NCI-H2227 (cell line): ENCODE measurements around the gene CMTM2.

Experiments
- DNase-seq: peaks from one replicate; lab custom pipeline; 2025; ENCODE audit not compliant: unreplicated experiment; lab: John Stamatoyannopoulos, UW

Gene CMTM2

DNA sequence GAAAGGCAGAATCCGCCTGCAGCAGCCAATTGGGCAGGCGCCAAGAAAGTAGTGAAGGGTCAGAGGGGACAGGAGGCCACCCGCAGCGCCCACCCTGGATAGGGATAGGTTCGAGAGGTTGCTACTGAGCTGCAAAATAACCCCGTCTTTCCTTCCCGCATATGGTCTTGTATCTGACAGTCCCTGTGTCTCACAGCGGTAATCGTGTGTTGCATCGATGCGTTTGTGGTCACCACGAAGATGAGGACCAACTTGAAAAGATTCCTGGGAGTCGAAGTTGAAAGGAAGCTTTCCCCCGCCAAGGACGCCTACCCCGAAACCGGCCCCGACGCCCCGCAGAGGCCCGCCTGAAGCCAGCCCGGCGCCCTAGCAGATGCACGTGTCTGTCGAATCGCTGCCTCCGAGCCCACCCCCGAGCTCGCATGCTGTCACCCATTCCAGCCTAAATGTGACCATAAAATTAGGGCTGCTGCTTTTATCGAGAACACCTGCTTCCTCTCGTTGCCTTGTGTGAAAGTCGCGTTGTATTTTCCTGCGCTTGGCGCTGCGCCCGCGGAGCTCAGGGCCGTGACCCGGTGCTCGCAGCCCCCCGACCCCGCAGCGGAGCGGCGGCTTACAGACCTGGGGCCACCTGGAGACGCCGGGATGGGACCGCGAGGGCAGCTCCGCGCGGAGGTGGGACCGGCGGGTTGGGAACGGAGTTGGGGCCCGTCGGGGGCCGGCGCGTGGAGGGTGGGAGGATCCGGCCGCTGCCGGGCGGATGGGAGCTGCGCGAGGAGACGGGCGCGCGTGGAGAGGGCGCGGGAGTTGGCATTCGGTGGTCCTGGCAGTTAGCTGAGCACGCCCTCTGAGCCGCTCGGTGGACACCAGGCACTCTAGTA lies at the start of gene CMTM2:
Gene CMTM2, plus strand, starts transcription at position 813 of the 881 bp plus-strand sequence. CDS start 145 bp downstream, outside the sequence.
- peak; percentile 9 for DNase-seq

DNA sequence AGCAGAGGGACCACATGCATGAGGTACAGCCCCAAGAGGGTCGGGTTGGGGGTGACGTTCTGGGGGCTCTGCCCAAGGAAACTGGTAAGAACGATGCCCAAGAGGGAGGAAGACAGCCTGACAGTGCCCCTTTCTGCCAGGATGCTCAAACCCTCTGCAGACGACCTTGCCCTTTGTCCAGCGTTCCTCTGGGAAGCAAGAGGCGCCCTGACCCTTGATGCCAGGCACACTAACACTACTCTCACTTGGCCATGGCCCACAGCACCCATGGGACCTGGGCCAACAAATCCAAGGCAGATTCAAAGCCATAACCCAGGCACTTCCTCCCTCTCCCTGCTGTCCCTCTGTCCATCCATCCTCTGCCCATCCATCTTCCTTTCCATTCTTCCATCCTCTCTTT lies 49.8 kb upstream of the CMTM2 start:
- DNase-seq: no peak

GRCh38 chr16:66534376-66534799 lies 44.9 kb upstream of the CMTM2 start:
- DNase-seq: no peak

DNA sequence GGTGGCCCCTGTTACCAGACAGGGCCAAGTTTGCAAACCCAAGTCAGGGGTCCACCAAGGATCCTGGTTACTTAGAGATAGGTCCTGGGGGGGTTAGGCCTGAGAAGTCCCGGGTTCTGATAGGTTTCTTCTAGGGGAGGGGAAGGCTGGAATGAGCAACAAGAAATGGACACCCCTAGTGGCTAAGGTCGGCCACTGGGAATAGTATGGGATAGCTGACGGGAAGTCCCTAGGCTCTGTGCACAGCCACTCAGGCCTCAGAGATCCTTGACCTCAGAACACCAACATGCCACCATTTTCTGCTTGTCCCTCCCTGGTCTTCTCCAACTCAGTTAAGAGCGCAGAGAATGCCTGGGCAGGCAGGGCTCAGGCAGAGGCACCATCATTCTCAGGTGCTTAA lies 42.7 kb upstream of the CMTM2 start:
- DNase-seq: no peak

GRCh38 chr16:66537236-66537635 lies 42.0 kb upstream of the CMTM2 start:
- DNase-seq: no peak

- no peak for DNase-seq
Observed at GRCh38 chr16:66538910-66539309, 40.4 kb upstream of the CMTM2 start.

GRCh38 chr16:66539623-66540469 lies 39.4 kb upstream of the CMTM2 start:
- DNase-seq: no peak

DNA sequence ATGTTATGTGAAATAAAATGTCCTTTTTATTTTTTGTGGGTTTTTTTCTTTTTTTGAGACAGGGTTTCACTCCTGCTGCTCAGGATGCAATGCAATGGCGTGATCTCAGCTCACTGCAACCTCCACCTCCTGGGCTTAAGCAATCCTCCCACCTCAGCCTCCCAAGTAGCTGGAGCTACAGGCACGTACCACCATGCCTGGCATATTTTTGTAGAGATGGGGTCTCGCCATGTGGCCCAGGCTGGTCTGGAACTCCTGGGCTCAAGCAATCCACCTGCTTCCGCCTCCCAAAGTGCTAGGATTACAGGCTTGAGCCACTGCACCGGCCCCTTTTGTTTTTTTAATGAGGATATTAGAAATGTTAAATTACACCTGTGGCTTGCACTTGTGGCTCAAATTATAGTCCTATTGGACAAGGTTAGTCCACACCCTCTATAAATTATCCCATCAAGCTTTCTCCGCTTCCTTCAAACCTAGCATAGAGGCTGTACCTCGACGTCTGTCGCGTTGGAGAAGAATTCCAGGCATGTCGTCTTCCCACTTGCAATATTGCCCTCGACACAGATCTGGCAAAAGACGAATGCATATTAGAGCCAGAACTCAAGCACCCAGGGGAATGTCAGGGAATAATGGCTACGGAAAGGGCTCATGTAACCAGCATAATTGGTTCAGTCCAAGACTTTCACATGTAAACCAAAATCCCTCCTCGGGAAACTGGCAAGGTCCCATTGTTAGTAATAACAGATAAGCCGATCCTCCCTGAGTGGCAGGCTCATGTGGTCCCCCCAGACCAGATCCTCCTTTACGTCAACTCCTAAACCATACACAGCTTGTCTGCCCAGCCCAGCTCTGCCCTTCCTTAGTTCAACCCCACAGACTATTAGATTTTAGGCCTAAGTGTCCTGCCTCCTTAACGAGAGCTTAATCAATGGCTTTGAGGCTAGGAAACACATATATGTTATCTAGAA lies 37.6 kb upstream of the CMTM2 start:
- no peak for DNase-seq

DNA sequence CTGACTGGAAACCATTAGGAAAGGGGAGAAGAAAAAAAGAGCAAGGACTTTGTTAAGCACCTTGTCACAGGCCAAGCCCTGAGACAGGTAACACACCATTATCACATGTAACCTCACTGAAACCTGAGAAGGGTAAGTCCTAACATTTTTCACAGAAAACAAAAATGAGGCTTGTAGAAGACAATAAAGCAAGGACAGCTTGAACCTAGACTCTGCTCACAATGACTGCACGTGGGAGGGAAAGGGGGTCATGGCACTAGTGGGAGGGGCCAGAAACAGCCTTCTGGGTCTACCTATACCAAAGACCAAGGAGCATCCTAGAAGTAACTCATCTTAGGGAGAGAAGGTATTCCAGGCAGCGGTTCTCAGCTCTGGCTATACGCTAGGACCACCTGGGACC lies 36.9 kb upstream of the CMTM2 start:
- no peak for DNase-seq

DNA sequence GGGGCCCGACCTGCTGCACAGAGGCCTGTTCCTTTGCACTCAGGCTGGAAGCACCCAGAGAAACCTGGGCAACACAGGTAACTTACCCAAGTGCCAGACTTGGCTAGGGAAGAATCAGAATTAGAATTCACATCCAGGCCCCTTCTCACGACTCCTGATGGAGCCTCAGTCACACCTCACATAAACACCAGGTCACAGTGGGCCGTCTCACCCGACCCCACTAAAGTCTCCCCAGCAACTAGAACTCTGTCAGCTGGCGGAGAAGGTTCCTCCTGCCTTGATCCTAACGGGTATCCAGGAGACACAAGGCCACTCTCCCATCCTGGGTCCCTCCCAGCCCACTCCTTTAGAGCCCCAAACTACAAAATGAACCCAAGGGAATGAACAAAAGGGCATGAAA lies 35.7 kb upstream of the CMTM2 start:
- no peak for DNase-seq

- DNase-seq: no peak
Observed at GRCh38 chr16:66544016-66544757, 35.1 kb upstream of the CMTM2 start.

GRCh38 chr16:66547101-66547989 lies 31.9 kb upstream of the CMTM2 start:
- DNase-seq: no peak

GRCh38 chr16:66548068-66548467 lies 31.2 kb upstream of the CMTM2 start:
- DNase-seq: no peak

- DNase-seq: no peak
Observed at GRCh38 chr16:66548868-66549267, 30.4 kb upstream of the CMTM2 start.

DNA sequence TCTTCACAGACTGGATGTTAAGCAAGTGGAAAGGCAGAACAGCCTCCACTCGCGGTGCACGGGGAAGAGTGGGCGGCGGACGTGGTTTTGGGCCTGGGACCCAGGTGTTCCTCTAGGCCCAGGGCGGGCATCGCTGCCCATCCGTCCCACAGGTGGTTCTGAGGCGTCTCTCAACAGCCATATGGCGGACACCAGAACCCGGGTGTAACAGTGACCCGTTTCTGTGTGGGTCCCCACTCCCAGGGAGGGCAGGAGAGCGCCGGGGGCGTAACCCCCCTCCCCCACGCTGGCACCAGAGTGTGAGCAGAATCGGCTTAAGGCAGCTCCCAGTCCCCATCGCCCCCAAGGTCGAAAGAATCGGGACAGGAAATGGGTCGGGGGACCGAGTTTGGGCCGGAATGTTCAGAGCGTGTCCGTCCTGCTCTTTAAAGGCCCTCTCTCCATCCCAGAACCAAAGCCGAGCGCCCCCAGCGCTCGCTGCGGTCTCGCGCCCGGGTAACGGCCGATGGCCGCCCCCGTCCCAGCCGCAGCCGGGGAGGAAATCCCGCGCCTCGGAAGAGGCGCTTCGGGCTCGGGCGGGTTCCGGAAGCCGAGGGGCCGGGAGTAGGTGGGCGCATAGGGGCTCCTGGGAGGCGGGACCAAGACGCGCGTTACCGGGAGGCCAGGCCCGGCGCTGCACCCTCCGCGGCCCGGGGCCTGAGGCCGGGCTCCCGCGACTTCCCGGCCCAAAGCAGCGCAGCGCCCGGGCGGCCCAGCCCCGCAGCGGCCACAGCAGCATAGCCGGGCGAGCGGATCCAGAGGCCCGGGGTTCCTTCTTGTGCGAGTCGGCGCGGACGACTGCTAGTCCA lies 29.8 kb upstream of the CMTM2 start, which contains the start of gene TK2:
Gene TK2, minus strand, starts transcription at position 839 of the 848 bp plus-strand sequence. Its CDS starts 61 bp downstream, at position 778.
- peak; percentile 76 for DNase-seq

GRCh38 chr16:66551348-66551759 lies 27.9 kb upstream of the CMTM2 start:
- peak; percentile 47 for DNase-seq

- DNase-seq: no peak
Observed at GRCh38 chr16:66551788-66552285, 27.4 kb upstream of the CMTM2 start.
